Kidney tubule cell (primary cell): ENCODE results near the gene IGF2.

ENCODE experiments used
- DNase-seq: peaks from one replicate; pipeline ENCODE4 v3.0.0-alpha.2; 2018; ENCODE audit warnings: low spot score

Gene IGF2

GRCh38 chr11:2103668-2104523 is 35.3 kb downstream of the IGF2 start:
- no peak for DNase-seq

DNA sequence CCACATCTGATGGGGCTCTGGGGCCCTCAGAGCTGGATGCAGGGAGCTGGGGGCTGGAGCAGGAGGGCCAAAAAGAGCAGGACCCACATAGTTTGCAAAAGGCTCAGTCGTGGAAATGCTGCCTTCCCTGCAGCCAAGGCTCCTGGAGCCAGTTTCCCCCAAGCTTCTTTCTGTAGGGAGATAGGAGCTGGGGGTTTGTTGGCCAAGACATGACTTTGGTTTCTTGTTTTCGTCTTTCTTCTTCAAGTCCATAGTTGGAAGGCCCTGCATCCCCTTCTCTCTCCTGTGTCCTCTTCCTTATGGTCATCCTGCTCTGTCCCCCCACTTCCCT is 36.3 kb downstream of the IGF2 start:
- DNase-seq, result no peak

DNA sequence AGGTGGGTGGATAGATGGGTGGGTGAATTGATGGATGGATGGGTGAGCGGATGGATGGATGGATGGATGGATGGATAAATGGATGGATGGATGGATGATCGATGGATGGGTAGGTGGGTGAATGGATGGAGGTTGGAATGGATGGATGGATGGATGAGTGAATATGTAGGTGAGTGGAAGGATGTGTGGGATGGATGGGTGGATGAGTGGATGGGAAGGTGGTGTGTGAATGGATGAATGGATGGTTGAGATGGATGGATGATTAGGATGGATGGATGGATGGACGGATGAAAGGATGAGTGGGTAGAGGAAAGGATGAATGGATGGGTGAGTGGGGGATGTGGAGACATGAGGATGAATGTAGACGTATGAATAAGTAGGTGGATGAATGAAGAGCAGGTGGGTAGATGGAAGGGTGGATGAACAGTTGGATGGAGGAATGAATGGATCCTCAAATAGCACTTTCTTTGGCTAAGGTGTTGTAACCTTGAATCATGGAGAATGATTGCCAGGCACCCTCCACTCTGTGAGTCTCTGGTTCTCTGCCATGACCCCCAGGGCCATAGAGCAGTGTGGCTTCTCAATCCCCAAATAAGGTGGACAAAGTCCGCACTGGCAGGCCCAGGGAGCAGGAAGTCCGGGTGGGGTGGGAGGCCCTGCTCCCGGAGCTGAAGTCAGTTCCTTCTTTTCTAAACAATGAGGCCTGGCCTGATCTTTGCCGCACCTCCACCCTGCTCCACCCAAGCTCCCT is 36.9 kb downstream of the IGF2 start:
- no peak for DNase-seq

- DNase-seq, result no peak
Observed at GRCh38 chr11:2101171-2101675, 38.0 kb downstream of the IGF2 start.

- no peak for DNase-seq
Observed at GRCh38 chr11:2100361-2101170, 38.6 kb downstream of the IGF2 start.

DNA sequence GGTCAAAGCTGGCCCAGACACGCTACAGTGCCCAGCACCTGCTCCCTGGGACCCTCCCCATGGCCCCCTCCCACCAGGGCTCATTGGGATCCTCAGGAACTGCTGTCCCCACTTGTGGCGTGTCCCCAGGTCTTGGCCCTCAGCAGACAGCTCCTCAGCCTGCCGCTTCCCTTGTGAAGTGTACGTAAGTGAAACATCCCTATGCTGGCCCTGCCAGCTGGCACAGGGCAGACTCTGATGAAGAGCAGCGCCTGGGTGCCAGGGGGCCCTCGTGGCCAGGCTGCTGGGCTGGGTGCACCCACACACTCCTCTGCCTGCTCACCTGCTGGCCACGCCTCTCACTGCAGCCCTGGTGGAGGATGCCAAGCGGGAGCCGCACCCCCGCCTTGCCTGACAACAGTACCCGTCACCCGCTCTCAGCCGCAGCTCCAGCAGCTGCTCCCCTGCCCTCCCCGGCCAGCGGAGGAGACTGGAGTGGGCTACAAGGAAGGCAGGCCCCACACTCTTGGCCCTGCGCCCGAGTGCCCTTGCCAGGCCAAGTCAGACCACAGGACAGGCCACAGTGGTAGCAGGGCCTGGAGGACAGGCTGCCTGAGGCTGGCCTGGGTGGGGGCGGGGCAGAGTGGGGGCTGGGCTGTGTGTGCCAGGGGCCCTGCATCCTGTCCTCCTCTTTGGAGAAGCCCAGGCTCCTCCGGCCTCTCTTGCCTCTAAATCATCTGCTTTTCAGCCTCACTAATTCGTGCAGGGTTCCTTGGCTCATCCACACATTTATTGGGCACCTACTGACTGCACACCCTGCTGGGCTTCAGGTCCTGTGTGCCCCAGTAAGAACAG is 39.5 kb downstream of the IGF2 start:
- DNase-seq, result peak; percentile 3

- no peak for DNase-seq
Observed at GRCh38 chr11:2098691-2099515, 40.3 kb downstream of the IGF2 start.

DNA sequence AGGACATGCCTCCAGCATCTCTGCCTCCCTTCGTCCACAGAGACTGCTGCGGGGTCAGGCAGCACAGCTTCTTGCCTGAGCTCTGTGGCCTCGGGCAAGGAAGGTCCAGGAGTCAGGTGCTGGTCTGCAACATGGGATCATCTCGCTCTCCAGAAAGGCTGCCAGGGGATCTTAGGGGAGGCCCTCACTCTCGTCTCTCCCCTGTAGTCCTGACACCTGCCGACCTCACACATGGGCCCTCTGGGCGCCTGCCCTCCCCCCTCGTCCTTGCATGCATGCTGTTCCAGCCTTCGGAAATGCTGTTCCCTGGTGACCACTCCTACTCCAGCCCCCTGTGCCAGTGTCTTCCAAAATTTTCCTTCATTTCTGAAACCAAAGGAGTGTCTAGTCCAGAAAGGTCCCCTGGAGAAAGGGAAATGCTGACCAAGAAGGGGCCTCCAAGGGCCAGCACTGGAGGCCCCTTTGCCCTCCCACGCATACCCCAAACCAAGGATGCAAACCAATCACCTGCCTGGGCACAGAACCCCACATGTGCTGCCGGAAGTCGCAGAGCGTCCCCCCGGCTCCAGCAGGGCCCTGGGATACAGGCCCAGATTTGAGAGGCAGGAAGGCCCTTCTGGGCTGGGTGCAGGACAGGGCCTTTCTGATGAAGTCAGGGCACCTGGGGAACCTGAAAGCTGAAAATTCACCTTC is 41.0 kb downstream of the IGF2 start:
- no peak for DNase-seq

DNA sequence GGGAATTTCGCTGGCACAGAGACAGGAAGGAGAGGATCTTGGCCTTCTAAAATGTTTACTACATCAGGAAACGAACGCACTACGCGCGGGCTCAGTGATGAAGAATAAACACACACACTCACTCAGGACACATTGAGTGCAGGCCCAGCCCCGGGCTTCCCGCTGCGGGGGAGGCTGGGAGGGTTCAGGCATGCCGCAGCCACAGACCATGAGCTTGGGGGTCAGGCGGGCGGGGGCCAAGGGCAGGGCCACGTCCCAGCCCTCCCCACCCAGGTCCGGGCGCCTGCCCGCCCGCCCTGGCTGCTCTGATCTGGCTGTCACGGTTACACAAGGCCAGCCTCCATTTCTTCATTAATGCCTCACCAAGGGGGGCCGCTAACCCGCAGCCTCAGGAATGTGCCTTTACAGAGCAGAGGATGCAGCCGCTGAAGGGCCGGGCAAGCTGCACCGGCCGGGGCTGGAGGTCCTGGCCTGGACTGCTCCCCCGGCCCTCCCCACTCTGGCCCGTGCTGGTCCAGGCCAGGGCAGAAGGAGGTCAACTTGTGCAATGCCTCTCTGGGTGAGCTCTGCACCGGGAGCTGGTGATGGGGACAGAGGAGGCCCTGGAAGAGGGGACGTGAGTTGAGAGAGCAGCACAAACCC is 41.7 kb downstream of the IGF2 start:
- peak; percentile 20 for DNase-seq

- DNase-seq, result no peak
Observed at GRCh38 chr11:2096919-2097301, 42.3 kb downstream of the IGF2 start.

- no peak for DNase-seq
Observed at GRCh38 chr11:2096011-2096918, 42.9 kb downstream of the IGF2 start.

DNA sequence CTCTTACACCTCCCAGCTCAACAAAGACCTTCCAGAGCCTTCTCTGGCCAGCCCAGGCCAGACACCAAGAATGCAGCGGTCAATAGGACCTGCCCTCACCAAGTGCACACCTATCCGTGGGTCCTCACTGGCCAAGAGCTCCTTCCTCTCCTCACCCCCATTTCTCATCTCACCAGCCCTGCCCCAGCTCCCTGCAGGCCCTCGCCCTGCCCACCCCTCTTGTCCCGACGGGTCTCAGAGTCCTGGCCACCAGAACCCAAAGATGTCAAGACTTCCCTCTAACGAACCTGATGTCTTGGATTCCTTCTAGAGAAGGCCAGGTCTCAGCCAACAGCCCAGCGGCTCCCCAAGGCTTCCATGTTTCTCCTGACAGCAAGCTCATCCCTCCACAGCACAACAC is 43.6 kb downstream of the IGF2 start:
- no peak for DNase-seq

GRCh38 chr11:2095198-2095520 is 44.0 kb downstream of the IGF2 start:
- DNase-seq, result no peak

- DNase-seq, result no peak
Observed at GRCh38 chr11:2094354-2095197, 44.6 kb downstream of the IGF2 start.

DNA sequence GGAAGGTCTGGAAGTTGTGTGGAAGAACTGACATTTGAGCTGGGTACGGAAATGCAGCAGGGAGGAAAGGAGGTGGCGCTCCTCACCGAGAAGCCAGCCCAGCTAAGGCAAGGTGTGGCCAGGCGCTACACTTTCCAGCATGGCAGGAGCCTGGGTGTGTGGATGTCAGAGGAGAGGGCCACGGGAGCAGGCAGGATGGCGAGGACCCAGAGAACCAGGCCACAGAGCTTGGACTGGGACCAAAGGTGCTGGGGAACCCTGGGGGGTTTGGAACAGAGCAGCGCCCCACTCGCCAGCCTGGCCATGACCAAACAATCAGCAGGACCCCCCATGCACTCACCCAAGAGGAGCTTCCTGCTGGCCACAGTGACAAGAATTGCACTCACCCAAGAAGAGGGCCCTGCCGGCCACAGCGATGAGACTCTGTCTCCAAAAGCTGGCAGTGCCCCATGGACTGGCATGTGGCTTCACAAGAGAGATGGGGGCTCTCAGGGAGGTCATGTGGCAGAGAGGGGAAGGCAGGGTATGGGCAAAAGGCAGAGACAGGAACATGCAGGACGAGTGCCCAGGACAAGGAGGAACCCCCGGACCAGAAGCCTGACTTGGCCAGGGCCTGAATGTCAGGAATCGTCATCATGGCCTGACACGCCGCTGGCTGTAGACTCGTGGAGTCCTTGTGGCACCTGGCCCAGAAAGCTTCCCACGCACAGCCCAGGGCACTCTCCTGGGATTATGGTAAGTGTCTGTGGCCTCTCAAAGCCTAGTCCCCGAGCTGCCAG is 45.4 kb downstream of the IGF2 start:
- no peak for DNase-seq

GRCh38 chr11:2092956-2093412 is 46.2 kb downstream of the IGF2 start:
- DNase-seq, result peak; percentile 65

DNA sequence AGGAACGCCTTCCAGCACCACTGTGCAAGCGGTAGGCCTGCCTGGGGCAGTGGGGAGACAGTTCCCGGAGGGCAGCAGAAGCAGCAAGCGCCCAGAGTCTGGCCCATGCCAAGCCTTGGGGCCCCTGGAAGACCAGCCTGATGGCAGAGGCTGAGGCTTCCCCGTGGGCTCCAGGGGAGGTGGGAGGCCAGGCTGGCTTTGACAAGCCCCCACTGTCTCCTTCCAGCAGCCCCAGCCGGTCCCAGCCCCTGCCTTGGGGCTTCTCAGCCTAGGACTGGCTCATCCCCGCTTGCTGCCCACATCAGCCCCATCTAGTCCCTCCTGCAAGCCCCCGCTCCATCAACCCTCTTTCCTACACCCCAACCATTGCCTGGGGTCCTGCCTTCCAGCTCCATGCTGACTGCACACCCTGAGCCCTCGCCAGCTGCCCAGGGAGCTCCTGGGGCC is 46.7 kb downstream of the IGF2 start:
- DNase-seq, result no peak
